AG09309 (cell line): ENCODE measurements around the gene AQP9.
A peak's percentile ranks its signal among the peaks of the same experiment; 100 is the strongest.
"Not testable (repeated sequence)": the region's sequence is repeated elsewhere in the genome, so short reads cannot be mapped to it uniquely, and the experiment has no call there.

ENCODE experiments used
- DNase-seq: peaks from one replicate; pipeline ENCODE4 v3.0.0-alpha.2; 2010; ENCODE audit warnings: low read depth
- H3K4me3 ChIP-seq: 2 replicates; pipeline ENCODE4 v1.5.1; 2011; ENCODE audit warnings: mild to moderate bottlenecking, low read depth, low read length, moderate library complexity; ENCODE audit not compliant: control insufficient read depth
- TF ChIP-seq, protein P1 (sequence below): IDR thresholded peaks from 2 replicates; pipeline ENCODE4 v1.5.1; 2011; ENCODE audit warnings: mild to moderate bottlenecking, low read depth, low read length, inconsistent platforms; ENCODE audit not compliant: insufficient read depth, control insufficient read depth; ENCODE audit errors: missing control alignments

The AQP9 gene

DNA sequence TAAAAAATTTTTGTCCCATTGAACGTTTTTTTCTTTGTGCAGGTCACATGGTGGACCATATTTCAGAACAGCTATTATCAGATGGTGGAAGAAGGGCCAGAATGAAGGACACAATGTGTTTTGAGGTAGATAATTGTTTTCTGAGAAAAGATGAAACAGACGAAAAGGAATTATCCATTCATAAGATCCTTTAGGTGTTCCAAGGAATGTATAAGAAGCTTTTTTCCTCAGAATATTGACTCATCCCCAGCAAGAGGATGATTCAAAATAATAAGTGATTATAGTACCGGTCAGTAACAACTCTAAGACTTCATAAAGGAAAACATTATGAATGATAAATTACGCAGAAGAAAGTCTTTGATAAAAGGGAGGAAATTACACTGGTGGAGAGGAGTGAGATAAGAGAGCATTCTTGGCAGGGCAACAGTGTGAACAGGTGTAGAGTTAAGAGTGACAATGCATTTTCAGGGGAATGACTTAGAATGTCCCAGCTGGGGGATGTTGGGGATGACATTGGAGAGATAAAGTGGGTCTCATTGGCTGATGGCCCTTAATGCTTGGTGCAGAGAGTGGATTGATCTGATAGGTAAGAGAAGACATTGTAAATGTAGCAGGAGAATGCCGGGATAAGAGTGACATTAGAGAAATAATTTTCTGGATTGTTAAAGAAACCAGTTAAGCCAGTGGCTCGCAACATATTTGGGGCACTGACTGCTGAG is 27.0 kb upstream of the AQP9 start:
- TF ChIP-seq, protein P1, sequence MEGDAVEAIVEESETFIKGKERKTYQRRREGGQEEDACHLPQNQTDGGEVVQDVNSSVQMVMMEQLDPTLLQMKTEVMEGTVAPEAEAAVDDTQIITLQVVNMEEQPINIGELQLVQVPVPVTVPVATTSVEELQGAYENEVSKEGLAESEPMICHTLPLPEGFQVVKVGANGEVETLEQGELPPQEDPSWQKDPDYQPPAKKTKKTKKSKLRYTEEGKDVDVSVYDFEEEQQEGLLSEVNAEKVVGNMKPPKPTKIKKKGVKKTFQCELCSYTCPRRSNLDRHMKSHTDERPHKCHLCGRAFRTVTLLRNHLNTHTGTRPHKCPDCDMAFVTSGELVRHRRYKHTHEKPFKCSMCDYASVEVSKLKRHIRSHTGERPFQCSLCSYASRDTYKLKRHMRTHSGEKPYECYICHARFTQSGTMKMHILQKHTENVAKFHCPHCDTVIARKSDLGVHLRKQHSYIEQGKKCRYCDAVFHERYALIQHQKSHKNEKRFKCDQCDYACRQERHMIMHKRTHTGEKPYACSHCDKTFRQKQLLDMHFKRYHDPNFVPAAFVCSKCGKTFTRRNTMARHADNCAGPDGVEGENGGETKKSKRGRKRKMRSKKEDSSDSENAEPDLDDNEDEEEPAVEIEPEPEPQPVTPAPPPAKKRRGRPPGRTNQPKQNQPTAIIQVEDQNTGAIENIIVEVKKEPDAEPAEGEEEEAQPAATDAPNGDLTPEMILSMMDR = no peak
- no peak overlapping the region for H3K4me3 ChIP-seq
- no peak for DNase-seq

DNA sequence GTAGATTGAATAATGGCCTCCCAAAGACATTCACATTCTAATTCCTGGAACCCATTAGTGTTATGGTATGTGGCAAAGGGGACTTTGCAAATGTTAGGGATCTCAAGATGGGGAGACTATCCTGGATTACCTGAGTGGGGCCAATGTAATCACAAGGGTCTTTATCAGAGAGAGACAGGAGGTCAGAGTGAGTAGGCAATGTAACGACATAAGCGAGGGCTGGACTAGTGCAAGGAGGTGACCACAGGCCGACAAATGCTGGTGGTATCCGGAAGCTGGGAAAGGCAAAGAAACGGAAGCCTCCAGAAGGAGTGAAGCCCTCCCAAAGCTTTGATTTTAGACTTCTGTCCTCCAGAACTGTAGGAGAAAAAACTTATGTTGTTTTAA is 26.5 kb upstream of the AQP9 start:
- TF ChIP-seq, protein P1 = no peak
- no peak overlapping the region for H3K4me3 ChIP-seq
- no peak for DNase-seq

DNA sequence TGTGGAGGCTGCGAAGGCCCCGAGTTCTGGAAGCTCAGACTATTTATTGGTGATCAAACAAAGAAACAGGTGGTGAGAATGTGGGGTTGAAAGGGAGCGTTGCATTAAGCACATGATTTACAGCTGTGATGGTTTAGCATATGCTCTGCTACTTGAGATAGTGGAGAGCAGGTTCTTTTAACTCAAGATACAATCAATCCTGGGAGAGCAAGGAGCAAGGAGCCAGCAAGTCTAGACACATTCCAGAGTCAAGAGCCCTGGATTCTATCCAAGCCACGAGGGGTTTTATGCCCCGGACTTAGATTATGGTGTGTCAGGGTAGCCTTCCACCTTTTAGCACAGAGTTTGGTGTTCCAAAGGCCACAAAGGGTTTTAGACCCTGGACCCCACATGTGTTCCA is 24.8 kb upstream of the AQP9 start:
- H3K4me3 ChIP-seq, DNase-seq: not testable (repeated sequence)

DNA sequence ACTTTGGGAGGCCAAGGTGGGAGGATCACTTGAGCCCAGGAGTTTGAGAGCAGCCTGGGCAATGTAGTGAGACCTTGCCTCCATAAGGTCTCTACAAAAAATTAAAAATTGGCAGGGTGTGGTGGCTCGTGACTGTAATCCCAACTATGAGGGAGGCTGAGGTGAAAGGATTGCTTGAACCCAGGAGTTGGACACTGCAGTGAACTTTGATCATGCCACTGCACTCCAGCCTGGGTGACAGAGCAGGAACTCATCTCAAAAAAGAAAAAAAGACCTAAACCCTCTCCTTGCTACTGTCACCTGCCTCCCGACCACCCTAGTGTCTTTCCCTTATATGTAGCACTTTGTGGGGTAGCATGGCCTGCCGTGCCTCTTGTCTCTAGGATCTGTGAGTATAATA is 23.8 kb upstream of the AQP9 start:
- TF ChIP-seq, protein P1 = no peak
- H3K4me3 ChIP-seq = no peak overlapping the region
- no peak for DNase-seq

DNA sequence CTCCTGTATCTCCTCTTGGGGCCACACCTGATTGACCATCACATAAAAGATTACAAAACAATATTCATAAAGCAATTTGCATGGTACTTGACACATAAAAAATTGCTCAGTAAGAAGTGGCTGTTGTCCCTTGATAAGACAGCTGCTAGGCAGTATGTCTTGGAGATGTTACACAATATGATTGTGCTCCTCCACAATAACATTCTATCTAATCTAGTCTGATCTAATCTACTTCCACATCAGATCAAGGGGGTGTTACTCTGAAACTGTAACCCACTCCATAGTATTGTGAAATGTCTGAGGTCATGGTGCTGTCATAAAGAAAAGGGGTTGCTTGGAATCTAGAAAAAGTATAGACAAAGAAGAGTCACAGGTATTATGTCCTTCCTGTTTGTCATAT is 23.4 kb upstream of the AQP9 start:
- no peak for DNase-seq
- H3K4me3 ChIP-seq = no peak overlapping the region
- TF ChIP-seq, protein P1 = no peak

DNA sequence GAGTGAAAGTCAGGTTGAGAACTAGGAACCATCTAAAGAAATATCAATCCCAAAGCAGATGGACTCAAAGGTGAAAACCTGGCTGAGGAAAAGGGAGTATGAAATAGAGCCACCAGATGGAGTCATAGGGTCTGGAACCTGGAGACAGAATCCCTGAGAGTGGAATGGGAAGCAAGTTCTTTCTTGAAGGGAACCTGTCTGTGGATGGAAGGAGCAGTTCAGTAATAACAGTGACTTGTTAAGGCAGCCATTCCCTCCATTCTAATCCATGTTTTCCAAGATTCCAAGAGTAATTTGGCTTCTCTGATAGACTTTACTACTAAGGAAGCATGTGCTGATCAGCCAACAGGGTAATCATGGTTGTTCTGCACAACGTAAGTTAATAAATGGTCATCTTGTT is 22.5 kb upstream of the AQP9 start:
- no peak for DNase-seq
- TF ChIP-seq, protein P1 = peak; percentile 41
- no peak overlapping the region for H3K4me3 ChIP-seq

DNA sequence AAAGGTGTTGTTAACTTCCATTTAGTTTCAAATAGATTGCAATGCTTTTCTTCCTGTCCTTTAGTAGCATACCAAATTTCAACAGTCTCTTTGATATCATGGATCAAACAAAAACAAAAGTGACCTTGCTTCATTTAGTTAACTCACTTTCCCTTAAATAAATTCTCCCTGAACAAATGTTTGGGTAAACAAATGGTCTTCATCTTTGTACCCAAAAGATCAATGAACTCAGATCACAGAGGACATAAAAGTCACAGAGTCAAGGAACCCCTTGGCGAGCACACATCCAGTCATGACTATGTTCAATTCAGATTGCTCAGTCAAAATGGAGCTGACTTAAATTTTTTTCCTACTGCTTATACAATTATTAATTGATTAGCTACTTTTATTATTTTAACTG is 20.6 kb upstream of the AQP9 start:
- TF ChIP-seq, protein P1 = no peak
- H3K4me3 ChIP-seq = no peak overlapping the region
- no peak for DNase-seq
